T follicular helper cell (primary cell): Measurements from ENCODE around the gene MOB1A.
"Not testable (repeated sequence)": the region's sequence is repeated elsewhere in the genome, so short reads cannot be mapped to it uniquely, and the experiment has no call there.

Experiments
- DNase-seq: peaks from one replicate; pipeline ENCODE4 v3.0.0-alpha.2; 2020; ENCODE audit warnings: low read depth

MOB1A gene

GRCh38 chr2:74198461-74199274 is 20.0 kb upstream of the MOB1A start, which contains the start of gene MTHFD2:
Gene MTHFD2 (plus strand): TSS chr2:74198615. CDS start chr2:74198642, 27 bp downstream.
- DNase-seq: peak; percentile 80

GRCh38 chr2:74198023-74198460 is 19.4 kb upstream of the MOB1A start:
- no peak for DNase-seq

- no peak for DNase-seq
Measured at GRCh38 chr2:74197049-74197448, 18.4 kb upstream of the MOB1A start.

- no peak for DNase-seq
Measured at GRCh38 chr2:74194799-74195198, 16.1 kb upstream of the MOB1A start.

- DNase-seq: no peak
Measured at GRCh38 chr2:74191596-74192380, 13.1 kb upstream of the MOB1A start.

- DNase-seq: no peak
Measured at GRCh38 chr2:74188696-74189095, 10.0 kb upstream of the MOB1A start.

GRCh38 chr2:74188018-74188601 is 9.4 kb upstream of the MOB1A start:
- no peak for DNase-seq

- not testable (repeated sequence) for DNase-seq
Measured at GRCh38 chr2:74186706-74187105, 8.0 kb upstream of the MOB1A start.

- DNase-seq: no peak
Measured at GRCh38 chr2:74186038-74186437, 7.4 kb upstream of the MOB1A start.

- DNase-seq: no peak
Measured at GRCh38 chr2:74183878-74184277, 5.2 kb upstream of the MOB1A start.

GRCh38 chr2:74181739-74182138 is 3.1 kb upstream of the MOB1A start:
- DNase-seq: no peak

GRCh38 chr2:74179063-74179865 is 585 bp upstream of the MOB1A start:
- no peak for DNase-seq

GRCh38 chr2:74177696-74178095 is 983 bp downstream of the MOB1A start:
- DNase-seq: no peak

- DNase-seq: no peak
Measured at GRCh38 chr2:74174909-74175308, 3.8 kb downstream of the MOB1A start.

GRCh38 chr2:74168739-74169138 is 9.9 kb downstream of the MOB1A start:
- no peak for DNase-seq

GRCh38 chr2:74164761-74165160 is 13.9 kb downstream of the MOB1A start:
- DNase-seq: no peak

GRCh38 chr2:74162951-74163350 is 15.7 kb downstream of the MOB1A start:
- DNase-seq: no peak

GRCh38 chr2:74155830-74156229 is 22.8 kb downstream of the MOB1A start:
- DNase-seq: no peak

GRCh38 chr2:74152954-74153353 is 25.7 kb downstream of the MOB1A start:
- no peak for DNase-seq

GRCh38 chr2:74149570-74150319 is 28.9 kb downstream of the MOB1A start:
- DNase-seq: no peak

- no peak for DNase-seq
Measured at GRCh38 chr2:74149247-74149525, 29.5 kb downstream of the MOB1A start.
